Esophagus mucosa (tissue), 1 donor: ENCODE results near the gene PTPRD. TPM values are rescaled to one million over a fixed set of nuclear protein-coding genes. Genes with fewer than 3 reads are reported as not detected.
A peak's percentile ranks its signal among the peaks of the same experiment; 100 is the strongest.
"Not testable (repeated sequence)": the region's sequence is repeated elsewhere in the genome, so short reads cannot be mapped to it uniquely, and the experiment has no call there.

Experiments
- ATAC-seq: fragments of 200-7000 bp; cut with Tn5 transposase; one replicate; pipeline ENCODE4 v1.9.1; 2020
- total RNA-seq: library from RNA; stranded (reverse); gene quantifications from one replicate; pipeline ENCODE4 v1.2.4, GENCODE V29; 2023
- donor health status: DM: yes; HTN: yes; CAD: no.

Gene PTPRD
- total RNA-seq, 1 donor from 2014 or later: 8.7 TPM

DNA sequence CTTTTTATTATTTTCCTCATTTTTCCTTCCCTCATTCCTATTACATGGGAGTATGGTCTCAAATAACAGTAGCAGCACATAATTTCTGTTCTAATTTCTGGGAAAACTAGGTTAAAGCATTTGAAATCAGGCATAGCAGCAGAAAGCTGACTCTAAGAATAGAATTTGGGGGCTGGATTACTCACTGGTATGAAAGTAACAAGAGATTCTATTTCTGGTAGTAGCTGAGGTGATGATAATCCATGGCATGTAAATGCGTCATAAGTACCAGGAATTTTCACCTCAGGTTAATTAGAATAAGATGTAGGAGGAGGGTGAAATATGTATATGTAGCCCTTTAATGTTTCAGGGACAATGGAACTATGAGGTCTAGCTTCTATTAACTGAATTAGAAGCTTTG is 662.0 kb downstream of the PTPRD start:
- ATAC-seq: no peak

DNA sequence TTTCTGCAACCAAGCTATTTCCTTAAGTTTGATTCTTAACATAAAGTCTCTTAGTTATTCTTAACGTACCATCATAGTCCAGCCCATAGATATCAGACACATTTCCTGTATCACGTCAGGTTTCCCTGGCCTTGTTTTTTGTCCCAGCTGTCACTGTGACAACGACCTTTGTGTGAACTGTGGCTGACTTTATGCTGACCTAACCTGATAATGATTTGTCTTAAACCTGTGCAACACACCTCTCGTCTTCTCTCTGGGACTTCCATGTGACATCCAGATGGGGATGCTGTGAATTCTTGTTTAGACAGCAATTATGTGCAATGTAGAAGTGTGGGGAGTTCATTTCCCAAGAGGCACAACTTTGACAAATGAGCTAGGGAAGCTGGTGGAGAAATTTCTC is 662.8 kb downstream of the PTPRD start:
- no peak for ATAC-seq

DNA sequence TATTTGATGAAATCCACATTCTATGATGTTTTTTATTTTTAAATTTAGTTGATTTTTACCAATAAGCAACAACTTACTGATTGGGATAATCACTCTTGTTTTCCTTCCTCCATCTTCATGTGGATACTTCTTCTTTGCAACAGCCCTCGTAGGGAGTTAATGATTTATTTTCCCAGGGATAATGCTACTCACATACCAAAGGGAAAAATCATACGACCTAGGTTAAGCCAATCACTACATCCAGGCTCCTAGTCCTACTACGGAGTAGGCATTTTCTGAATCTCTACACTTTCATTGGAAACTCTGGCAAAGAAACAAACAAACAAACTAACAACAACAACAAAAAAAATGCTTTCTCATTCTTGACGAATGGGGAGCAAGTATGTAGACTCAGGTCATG is 663.4 kb downstream of the PTPRD start:
- no peak for ATAC-seq

DNA sequence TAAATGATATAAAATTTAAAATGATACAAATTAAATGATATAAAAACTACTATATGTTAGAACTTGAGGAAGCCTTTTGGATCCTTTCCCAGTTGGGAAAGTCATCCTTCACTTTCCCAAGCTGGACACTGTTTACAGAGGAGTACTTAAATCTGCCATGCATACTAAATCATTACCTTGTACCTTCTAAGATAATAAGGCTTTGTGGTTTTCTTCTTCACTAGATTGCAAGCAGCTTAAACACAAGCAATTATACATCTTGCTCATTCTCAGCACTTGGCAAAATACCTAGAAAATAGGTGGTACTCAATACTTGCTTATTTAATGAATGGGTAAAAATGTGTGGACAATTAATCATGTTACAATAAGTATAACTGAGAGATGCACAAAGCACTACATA is 666.8 kb downstream of the PTPRD start:
- no peak for ATAC-seq

DNA sequence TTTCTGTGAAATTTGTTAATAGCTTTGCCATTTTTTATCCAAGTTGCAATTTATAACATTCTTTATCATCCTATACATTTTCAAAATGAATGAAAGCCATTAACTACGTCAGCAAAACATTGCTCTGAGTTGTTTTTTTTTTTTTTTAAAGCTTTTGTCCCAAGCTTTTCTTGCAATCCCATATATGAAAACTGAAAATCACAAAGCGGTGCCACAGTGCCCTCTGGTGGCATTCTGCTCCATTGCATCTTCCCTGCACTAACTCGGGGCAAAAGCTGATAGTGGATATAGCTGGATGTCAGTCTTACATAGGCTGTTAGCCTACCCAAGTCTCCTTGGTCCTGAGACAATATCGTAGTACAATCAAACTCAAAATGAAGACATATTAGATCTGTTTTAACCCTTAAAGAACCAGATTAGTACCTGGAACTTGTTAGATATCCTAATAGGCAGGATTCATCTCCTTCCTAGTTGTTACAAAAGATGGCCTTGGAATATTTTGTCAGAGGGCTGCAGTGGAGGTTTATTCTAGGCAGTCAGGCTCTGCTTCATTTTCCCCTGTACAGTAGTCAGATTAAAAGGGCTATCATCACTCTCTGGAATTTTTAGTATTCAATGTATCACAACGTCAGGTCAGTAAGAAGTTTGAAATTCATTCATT is 669.9 kb downstream of the PTPRD start:
- ATAC-seq: peak; percentile 59

DNA sequence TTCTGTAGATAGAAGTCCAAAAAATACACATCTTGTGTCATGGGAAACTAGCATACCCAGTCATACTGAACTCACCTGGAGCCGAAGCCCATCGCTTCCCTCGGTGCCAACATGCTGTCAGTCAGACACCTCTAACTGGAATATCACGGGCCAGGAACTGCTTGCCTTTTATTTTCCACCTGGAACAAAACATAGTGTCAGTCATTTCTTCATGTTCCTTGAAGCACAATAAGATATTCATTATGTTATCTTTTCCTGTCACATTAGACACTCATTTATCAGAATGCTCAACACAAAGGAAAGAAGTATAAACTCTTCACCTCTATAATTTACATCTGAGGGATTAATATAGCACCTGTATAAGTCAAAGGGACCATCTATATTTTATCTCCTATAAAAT is 674.4 kb downstream of the PTPRD start:
- no peak for ATAC-seq

DNA sequence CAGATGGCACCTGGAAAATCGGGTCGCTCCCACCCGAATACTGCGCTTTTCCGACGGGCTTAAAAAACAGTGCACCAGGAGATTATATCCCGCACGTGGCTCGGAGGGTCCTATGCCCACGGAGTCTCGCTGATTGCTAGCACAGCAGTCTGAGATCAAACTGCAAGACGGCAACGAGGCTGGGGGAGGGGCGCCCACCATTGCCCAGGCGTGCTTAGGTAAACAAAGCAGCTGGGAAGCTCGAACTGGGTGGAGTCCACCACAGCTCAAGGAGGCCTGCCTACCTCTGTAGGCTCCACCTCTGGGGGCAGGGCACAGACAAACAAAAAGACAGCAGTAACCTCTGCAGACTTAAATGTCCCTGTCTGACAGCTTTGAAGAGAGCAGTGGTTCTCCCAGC is 681.3 kb downstream of the PTPRD start:
- ATAC-seq: not testable (repeated sequence)

DNA sequence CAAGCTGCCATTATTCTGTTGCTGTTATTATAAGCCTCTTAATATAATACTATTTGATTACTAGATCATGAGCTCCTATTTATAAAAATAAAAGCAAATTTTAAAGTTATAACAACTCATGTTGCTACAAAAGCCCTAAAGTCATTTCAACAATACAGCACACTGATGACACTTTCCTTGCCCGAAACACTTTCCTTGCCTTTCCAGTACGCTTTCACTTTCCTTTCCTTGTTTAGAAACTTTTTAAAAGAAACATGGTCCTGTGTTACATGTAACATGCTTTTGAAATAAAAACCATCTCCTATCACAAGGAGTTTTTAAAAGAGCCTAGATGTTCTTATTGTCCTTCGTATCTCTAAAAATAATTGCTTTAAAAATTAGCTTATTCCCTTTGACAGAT is 688.4 kb downstream of the PTPRD start:
- no peak for ATAC-seq

DNA sequence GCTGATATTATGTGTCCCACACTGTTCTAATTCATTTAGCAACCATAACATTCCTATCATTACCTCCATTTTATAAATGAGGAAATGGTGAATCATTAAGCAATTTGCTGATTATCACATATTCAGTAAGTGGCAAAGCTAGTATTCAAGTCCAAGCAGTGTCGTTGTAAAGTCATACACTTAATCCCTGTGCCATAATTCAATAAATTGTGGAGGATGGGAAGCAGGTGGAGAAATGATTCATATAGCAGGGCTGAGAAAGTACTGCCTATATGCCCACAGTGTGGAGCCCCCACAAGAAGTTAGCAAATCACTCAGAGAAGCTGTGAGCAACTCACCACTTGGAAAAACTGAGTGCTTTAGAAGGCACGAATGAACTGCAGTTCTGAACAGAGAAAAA is 691.0 kb downstream of the PTPRD start:
- no peak for ATAC-seq

DNA sequence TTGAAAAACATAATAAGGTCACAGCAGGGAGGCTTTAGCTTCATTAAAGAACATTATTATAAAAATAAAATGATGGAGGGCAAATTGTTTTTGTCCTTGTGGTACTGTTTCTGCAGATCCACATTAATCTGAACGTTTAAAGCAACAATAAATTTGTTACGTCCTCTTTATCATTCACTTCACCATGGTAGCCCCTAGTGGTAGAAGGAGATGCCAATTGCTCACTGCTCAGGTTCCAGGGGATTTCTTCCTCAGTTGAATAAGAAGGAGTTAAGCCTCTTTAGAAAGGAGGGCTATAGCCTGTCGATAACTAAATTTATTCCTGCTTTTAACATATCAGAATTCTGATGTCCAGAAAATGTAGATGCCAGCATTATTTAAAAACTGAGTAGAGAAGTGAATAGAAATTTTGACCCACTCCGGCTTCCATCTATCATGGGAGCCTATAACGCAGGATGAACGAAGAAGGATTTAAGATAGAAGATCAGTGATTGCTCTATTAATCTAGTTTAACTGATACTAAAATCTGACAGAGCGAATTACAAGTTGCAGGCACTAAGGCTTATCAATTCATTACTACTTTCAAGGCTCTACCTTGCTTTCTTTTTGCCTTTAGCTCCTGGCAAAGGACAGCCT is 692.3 kb downstream of the PTPRD start:
- no peak for ATAC-seq

DNA sequence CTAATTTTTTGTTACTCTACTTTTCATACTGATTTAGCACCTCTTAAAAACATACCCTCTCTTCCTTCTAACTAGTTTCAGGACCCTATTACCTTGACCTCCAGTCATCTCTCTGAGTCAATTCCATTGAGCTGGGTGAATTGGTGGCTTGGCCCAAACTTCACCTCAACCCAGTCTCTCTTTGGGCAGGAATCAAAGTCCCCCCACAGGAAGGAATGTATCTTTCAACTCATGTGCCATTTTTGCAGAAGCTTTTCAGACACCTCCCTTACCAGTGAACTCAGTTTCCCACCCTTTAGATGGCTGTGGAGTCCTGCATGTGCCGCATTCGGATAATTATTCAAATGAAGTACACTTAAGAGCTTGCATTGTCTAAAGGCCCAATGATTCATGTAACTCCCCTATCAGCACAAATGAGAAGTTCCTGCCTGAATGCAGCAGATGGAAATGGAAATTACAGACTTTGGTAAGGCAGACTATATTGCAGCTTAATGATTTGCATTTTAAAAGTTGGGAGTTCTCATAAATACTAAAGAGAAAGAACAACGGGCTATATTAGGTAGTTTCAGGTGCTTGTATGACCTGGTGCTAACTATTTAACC is 693.5 kb downstream of the PTPRD start:
- no peak for ATAC-seq

DNA sequence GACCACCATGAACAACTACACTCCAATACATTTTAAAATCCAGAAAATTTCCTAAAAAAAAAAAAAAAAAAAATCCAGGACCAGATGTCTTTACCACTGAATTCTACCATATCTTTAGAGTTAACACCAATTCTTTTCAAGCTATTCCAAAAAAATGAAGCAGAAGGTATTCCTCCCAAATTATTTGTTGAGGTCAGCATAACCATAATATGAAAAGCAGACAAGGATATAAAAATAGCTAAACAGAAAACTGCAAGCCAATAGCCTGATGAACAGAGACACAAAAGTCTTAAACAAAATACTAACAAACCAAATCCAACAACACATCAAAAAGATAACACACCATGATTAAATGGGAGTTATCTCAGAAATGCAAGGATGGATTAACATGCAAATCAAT is 695.4 kb downstream of the PTPRD start:
- ATAC-seq: no peak

DNA sequence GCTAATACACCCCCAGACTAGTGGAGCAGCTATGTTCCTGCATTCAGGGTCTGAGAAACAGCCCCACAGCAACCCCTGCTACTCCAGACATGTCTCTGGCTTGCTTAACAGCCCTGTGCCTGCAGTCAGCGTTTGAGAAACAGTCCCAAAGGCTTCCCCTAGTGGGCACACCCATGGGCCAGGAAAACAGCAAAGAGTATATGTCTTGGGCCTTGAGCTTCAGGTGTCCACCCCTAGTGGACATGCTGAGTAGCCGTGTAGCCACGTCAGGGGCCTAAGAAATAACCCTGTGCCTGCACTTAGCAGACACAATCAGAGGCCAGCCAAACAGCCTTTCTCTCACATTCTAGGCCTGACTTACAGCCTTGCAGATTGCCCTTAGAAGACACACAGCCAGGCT is 698.6 kb downstream of the PTPRD start:
- no peak for ATAC-seq

DNA sequence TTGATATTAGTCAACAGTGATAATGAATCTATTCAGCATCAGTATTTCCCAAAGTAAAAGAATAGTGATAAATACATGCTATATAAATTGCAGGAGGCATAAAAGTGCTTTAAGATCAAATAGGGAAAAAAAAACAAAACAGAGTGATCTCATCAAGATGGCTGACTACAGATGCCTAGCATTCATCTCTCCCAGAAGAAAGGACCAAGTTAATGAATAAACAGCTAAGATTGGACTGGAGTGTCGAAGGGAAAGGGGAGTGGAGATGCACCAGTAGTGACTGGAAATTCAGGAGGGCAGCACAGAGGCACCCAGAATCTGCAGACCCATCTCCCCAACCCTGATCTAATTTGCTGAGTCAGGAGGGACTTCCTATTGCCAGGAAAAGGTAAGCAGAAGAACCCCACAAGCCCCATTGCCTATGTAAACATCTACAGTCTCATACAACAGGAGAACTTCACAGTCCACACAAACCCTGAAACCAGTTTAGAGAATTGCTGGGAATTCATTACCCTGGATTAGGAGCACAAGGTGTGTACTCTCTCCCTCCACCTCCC is 699.4 kb downstream of the PTPRD start:
- no peak for ATAC-seq

DNA sequence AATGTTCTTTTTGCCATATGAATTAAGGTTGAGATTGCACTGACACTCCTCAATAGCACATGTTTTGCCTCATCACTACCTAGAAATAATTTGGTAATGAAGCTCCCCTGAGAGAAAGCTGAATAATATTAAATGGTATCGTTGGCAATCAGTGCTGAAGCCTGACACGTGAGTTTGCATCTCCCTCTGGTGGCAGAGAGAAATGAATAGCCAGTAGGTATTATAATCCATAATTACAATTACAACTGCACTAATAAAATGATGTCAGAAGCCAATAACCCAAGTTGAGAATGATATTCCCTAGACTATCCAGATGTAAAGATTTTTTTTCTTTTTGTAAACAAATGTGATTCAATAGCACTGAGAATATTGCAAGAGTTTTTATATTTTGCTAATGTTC is 700.3 kb downstream of the PTPRD start:
- no peak for ATAC-seq

DNA sequence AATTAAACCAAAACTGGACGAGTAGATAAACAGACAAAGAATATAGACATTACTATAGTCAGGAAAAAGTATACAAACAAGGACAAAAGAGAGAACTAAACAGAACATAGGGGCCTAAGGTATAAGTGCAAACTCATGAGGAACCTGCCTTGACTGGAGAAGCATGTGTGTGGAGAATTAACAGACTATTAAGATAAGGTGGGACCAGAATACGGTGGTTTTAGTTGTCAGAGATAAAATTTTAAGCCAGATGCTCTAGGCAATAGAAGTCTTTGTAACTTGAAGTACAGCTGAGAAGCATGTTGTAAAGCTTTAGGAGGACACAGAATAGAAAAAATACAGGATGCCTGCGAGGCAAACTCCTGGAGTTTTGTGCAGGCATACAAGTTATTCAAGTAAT is 707.1 kb downstream of the PTPRD start:
- ATAC-seq: no peak

DNA sequence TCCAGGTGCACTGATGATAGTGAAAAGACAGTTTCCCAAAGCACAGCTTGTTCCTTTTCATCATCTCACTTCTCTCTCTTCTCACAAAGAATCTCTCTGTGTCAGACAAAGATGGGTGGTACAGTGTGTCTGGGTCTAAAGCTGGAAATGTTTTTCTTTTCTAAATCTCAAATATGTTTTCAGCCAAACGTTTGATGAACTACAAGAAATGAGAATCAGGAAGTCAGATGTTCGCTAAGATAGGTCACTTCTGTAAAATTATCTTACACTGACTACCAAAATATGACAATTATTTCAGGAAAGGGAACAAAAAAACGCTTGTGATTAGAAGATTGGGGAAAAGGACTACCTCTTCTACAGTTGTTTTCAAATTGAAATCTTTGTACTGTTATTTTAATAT is 708.8 kb downstream of the PTPRD start:
- ATAC-seq: no peak

DNA sequence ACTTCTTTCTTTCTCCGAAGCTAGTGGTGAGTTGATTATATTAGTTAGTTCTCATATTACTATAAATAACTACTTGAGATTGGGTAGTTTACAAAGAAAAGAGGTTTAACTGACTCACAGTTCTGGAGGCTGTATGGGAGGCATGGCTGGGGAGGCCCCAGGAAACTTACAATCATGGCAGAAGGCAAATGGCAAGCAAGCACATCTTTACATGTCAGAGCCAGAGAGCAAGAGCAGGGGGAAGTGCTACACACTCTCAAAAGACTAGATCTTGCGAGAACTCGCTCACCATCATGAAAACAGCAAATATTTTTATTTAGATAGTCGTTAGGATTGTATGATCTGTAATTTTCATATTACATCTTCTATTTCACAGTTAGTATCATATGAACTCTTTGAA is 711.2 kb downstream of the PTPRD start:
- ATAC-seq: no peak

DNA sequence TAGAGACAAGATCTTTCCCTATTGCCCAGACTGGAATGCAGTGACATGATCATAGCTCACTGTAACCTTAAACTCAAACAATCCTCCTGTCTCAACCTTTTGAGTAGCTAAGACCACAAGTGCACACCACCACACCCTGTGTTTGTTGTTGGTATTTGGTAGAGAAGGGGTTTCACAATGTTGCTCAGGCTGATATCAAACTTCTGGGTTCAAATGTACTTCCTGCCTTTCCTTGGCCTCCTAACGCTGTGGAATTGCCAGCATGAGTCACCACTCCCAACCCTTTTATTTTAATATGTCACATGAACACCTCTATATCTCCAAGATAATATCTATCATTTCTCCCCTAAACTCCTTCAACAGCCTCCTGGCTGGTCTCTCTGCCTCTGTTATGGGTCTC is 719.0 kb downstream of the PTPRD start:
- no peak for ATAC-seq

DNA sequence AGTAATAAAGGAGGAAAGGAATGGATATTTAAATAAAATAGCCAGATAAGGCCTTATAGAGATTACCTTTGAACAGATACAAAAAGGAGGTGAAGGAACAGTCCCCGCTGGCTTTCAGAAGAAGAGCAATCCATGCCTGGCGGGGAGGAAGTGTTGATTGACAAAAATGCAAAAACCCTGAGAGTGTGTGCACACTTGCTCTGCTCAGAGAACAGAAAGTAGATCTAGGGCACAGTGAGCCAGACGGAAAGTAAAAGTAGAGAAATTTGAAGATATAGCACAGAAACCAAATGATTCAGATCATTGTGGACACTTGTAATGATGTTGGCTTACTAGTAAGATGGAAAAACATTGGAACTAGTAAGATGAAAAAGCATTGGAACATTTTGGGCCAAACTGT is 720.6 kb downstream of the PTPRD start:
- no peak for ATAC-seq

DNA sequence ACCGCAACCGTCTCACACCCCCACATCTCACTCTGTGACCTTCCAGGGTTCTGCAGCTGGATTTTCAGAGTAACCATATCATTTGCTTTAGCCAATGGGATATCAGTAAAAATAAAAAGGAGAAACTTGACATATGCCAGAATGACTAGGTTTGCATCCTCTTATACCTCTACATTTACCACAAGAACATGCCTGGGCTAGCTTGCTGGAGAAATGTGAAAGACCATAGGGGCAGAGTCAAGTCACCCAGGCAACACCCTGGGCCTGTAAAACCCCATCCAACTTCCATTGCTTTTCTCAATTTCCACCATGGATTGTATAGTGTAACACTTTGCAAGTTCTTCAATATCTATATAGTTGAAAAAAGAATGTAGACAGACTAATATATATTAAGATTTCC is 731.1 kb downstream of the PTPRD start:
- no peak for ATAC-seq

DNA sequence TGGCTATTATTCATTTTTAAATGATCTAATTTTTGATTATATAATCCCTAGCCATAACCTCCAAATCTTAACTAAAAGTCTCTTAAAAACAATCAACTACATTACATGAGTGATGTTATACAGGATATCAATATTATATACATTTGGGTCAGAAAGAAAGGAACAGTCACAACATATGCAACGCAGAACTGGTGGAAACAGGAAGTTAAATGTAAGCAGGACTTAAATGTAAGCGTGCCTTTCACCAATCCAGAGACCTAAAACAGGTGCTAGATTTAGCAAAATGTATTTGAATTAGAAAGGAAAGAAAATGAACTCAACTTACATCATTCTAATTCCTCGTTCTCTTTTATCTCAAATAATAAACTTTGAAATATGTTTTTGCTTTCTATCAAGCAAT is 738.5 kb downstream of the PTPRD start:
- no peak for ATAC-seq

DNA sequence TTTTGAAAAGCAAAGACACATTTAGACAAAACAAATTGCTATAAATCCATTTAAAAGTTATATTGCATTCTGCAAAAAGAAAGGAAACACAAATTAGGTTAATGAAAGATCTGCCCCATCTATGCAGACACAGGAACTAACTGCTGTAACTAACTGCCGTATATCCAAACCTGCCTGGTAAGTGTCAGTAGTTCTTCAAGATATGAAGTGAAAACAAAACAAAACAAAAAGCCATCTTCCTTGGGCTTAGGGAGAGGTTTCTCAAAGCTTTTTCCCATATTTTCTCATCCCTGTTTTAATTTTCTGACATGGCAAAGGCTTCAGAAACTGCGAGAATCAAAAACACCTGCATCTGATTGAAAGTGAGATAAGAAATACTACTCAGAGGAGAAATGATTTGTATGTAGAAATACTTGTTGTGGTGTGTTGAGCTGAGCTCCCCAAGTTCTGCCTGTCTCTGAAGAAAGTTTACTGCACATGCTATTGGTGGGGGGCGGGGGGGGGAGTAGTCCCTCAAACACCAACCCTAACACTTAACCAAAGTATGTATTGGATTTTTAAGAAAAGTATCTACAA is 750.5 kb downstream of the PTPRD start:
- ATAC-seq: no peak
